ENCODE measurements around the gene HLA-DQB2. TPM values are rescaled to one million over a fixed set of nuclear protein-coding genes. Genes with fewer than 3 reads are reported as not detected.
A peak's percentile ranks its signal among the peaks of the same experiment; 100 is the strongest.
"Not testable (repeated sequence)": the region's sequence is repeated elsewhere in the genome, so short reads cannot be mapped to it uniquely, and the experiment has no call there.

The HLA-DQB2 gene
- under 1 TPM; 0.61 to 0.69 TPM for total RNA-seq

DNA sequence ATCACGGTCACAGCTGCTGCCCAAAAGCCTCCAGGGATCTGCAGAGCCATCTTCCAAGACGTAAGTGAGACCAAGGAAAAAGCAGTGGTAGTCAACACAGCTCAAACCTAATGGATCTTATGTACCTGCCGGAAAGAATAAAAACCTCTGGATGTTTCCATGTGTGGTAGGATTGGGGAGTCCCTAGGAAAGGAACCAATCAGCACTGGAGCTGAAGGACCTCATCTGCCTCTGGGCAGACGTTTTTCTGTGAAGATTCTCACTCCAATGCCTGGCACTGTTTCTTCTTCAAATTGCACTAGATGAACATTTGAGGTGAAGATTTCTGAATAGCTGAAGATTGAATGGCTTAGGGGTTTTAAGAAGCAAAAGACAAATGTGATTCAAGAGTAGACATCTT lies at the start of gene HLA-DQB2:
TSS of gene HLA-DQB2 (minus strand) at position 112 of the 400 bp plus-strand sequence. CDS start at position 50, 62 bp downstream.
- Mint-ChIP-seq H3K36me3 (ENCODE audit: low read depth) (no peaks in the 10 kb centered on the region), H3K27ac (no peak within 1 kb of the TSS), H3K27me3 (peaks cover 30% of the 10 kb centered on the region), H3K4me3 (no peak within 1 kb of the TSS), H3K9me3 (ENCODE audit: low read depth) (no peaks in the 10 kb centered on the region), H3K4me1 (peaks cover 3% of the 10 kb centered on the region)
- intact Hi-C loops (cut with DNase I, micrococcal nuclease) = no loop called here
- POLR2A ChIA-PET = no interaction called here
- ATAC-seq = no peak
- no peak for DNase-seq
- CTCF ChIA-PET = interaction anchor here (1.0 to 1.2 kb wide), 3 partner anchors 20 to 105 kb away, joined by 3 read pairs; no protein-coding TSS in a partner anchor

DNA sequence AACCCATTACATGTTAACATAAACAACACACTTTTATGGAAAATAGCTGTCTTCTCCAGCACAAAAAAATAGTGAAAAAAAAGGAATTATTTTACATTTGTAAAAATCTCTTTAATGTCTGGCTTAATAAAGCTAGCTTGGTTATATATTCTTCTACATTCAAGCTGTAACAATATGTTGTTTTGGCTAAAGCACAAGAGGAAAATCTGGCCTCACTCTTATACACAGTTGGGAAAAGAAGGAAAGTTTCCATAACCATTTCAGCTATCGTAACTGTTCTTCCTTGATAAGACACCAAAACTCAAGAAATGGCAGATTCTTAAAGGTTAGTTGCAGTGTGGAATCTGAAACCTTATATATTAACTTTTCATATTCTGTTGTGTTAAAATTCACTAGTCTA lies 45.8 kb upstream of the HLA-DQB2 start:
- ChIA-PET CTCF (interaction anchor here (0.7 to 2.4 kb wide), 8 partner anchors 12 to 209 kb away, joined by 3 to 9 read pairs (median 3); partner anchors contain the start of gene TAP2), POLR2A (no interaction called here)
- Mint-ChIP-seq H3K36me3 (ENCODE audit: low read depth) (no peaks in the 10 kb centered on the region), H3K4me3 (no peak overlapping the region), H3K27me3 (peaks cover 15% of the 10 kb centered on the region), H3K9me3 (ENCODE audit: low read depth) (no peaks in the 10 kb centered on the region), H3K4me1 (peaks cover 7% of the 10 kb centered on the region), H3K27ac (no peak overlapping the region)
- ATAC-seq = no peak
- intact Hi-C loops (cut with DNase I, micrococcal nuclease) = no loop called here
- DNase-seq = no peak

DNA sequence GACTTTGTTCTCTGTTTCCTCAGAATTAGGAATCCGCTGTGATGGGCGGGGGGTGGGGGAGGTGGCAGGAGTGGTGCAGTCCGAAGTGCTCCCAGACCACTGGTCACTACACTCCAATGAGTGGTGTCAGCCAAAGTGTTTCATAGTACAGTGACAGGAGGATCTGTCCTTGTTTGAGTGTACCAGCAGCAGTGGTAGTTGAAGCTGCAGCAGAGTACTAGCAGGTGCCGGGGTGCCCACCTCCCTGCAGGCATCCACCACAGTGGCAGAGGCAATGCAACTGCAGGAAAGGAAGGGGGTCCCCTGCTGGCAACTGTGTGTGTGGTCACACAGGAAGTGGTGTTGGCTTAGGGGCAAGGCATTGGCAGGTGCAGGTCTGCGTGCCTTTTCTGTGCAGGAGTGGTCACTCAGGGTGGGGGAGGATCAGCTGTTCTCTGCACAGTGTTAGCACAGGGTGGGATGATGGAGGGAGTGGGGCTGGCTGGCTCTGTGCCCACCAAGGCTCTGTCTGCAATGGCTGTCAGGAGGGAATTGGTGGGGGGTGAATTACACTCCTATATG lies 43.8 kb upstream of the HLA-DQB2 start:
- H3K27me3 Mint-ChIP-seq = peaks cover 29% of the 10 kb centered on the region
- POLR2A ChIA-PET = no interaction called here
- H3K36me3 Mint-ChIP-seq (ENCODE audit: low read depth) = no peaks in the 10 kb centered on the region
- H3K4me3 Mint-ChIP-seq = no peak overlapping the region
- ATAC-seq = no peak
- intact Hi-C loops (cut with DNase I, micrococcal nuclease) = no loop called here
- CTCF ChIA-PET = interaction anchor here (1.2 kb wide), 1 partner anchor 393 kb away, joined by 3 read pairs; no protein-coding TSS in a partner anchor
- peaks cover 7% of the 10 kb centered on the region for H3K4me1 Mint-ChIP-seq
- no peak overlapping the region for H3K27ac Mint-ChIP-seq
- no peaks in the 10 kb centered on the region for H3K9me3 Mint-ChIP-seq (ENCODE audit: low read depth)
- no peak for DNase-seq

DNA sequence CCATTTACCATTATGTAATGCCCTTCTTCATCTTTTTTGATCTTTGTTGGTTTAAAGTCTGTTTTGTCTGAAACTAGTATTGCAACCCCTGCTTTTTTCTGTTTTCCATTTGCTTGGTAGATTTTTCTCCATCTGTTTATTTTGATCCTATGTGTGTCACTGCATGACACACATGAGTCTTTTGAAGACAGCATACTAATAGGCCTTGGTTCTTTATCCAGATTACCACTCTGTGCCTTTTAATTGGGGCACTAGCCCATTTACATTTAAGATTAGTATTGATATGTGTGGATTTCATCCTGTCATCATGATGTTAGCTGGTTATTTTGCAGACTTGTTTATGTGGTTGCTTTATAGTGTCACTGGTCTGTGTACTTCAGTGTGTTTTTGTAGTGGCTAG lies 42.1 kb upstream of the HLA-DQB2 start:
- H3K9me3 Mint-ChIP-seq (ENCODE audit: low read depth); DNase-seq; H3K4me1 Mint-ChIP-seq; H3K36me3 Mint-ChIP-seq (ENCODE audit: low read depth); H3K4me3 Mint-ChIP-seq; POLR2A ChIA-PET; intact Hi-C loops (cut with DNase I, micrococcal nuclease); H3K27ac Mint-ChIP-seq: not testable (repeated sequence)
- CTCF ChIA-PET = interaction anchor here (0.6 to 3.6 kb wide), 5 partner anchors 12 to 1642 kb away, joined by 3 to 10 read pairs (median 4); partner anchors contain the start of gene HLA-DMB
- peaks cover 31% of the 10 kb centered on the region for H3K27me3 Mint-ChIP-seq
- peak; percentile 33 for ATAC-seq

DNA sequence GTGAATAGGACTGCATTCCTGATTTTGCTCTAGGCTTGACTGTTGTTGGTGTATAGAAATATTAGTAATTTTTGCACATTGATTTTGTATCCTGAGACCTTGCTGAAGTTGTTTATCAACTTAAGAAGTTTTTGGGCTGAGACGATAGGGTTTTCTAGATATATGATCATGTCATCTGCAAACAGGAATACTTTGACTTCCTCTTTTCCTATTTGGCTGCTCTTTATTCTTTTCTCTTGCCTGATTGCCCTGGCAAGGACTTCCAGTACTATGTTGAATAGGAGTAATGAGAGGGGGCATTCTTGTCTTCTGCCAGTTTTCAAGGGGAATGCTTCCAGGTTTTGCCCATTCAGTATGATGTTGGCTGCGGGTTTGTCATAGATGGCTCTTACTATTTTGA lies 40.1 kb upstream of the HLA-DQB2 start:
- no peaks in the 10 kb centered on the region for H3K36me3 Mint-ChIP-seq (ENCODE audit: low read depth)
- ChIA-PET POLR2A (no interaction called here), CTCF (interaction anchor here (0.6 to 3.6 kb wide), 3 partner anchors 10 to 490 kb away, joined by 3 to 9 read pairs (median 4); no protein-coding TSS in a partner anchor)
- H3K9me3 Mint-ChIP-seq (ENCODE audit: low read depth) = peaks cover 2% of the 10 kb centered on the region
- H3K27me3 Mint-ChIP-seq = peaks cover 39% of the 10 kb centered on the region
- H3K4me3 Mint-ChIP-seq = no peak overlapping the region
- DNase-seq = no peak
- no peak for ATAC-seq
- H3K4me1 Mint-ChIP-seq = peaks cover 7% of the 10 kb centered on the region
- H3K27ac Mint-ChIP-seq = no peak overlapping the region
- intact Hi-C loops (cut with DNase I, micrococcal nuclease) = no loop called here

DNA sequence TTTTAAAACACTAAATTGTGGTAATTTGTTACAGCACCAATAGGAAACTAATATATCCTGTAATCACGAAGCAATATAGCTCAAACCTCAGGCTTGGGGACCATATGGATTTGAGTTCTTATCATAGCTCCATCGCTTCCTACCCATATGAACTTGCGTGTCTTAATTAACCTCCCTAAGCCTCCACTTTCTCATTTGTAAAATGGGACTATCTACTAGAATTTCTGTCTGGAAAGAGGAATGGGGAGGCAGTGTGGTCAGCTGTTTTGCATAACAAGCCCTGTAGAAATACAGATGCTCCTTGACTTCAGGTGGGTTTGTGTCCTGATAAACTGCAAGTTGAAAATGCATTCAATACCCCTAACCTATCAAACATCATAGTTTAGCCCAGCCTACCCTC lies 36.4 kb upstream of the HLA-DQB2 start:
- Mint-ChIP-seq H3K27ac (no peak overlapping the region), H3K36me3 (ENCODE audit: low read depth) (no peaks in the 10 kb centered on the region), H3K4me1 (peaks cover 11% of the 10 kb centered on the region), H3K27me3 (peaks cover 32% of the 10 kb centered on the region), H3K9me3 (ENCODE audit: low read depth) (peaks cover 2% of the 10 kb centered on the region), H3K4me3 (no peak overlapping the region)
- CTCF ChIA-PET = interaction anchor here (0.6 to 5.3 kb wide), 9 partner anchors 11 to 1125 kb away, joined by 3 to 30 read pairs (median 4); partner anchors contain the start of gene TAP2
- no peak for DNase-seq
- ATAC-seq = no peak
- intact Hi-C loops (cut with DNase I, micrococcal nuclease) = loop anchor here in 1 of 2 experiments (5.0 kb wide), 3 partner anchors 97 to 367 kb away; no protein-coding TSS in a partner anchor
- POLR2A ChIA-PET = no interaction called here

DNA sequence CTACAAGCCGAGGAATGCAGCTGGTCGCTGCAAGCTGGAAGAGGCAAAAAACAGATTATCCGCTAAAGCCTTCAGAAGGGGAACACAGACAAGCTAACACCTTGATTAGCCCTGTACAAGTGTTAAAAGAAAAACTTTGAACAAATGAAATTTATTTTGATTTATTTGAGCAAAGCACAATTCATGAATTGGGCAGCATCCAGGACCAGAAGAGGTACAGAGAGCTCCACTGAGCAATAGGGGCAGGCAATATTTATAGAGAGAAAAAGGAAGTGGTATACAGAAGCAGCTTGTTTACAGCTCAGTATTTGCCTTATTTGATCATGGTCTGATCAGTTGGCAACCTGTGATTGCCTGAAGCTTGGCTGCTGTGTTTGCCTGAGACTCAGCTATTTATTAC lies 35.8 kb upstream of the HLA-DQB2 start:
- ATAC-seq (no peak), DNase-seq (no peak)
- intact Hi-C loops (cut with DNase I, micrococcal nuclease) = loop anchor here in 1 of 2 experiments (5.0 kb wide), 3 partner anchors 97 to 367 kb away; no protein-coding TSS in a partner anchor
- peaks cover 16% of the 10 kb centered on the region for H3K4me1 Mint-ChIP-seq
- peaks cover 31% of the 10 kb centered on the region for H3K27me3 Mint-ChIP-seq
- H3K27ac Mint-ChIP-seq = no peak overlapping the region
- ChIA-PET CTCF (interaction anchor here (0.6 to 5.3 kb wide), 10 partner anchors 10 to 1125 kb away, joined by 3 to 30 read pairs (median 4); partner anchors contain the start of gene TAP2), POLR2A (no interaction called here)
- no peak overlapping the region for H3K4me3 Mint-ChIP-seq
- H3K9me3 Mint-ChIP-seq (ENCODE audit: low read depth) = peaks cover 2% of the 10 kb centered on the region
- no peaks in the 10 kb centered on the region for H3K36me3 Mint-ChIP-seq (ENCODE audit: low read depth)

DNA sequence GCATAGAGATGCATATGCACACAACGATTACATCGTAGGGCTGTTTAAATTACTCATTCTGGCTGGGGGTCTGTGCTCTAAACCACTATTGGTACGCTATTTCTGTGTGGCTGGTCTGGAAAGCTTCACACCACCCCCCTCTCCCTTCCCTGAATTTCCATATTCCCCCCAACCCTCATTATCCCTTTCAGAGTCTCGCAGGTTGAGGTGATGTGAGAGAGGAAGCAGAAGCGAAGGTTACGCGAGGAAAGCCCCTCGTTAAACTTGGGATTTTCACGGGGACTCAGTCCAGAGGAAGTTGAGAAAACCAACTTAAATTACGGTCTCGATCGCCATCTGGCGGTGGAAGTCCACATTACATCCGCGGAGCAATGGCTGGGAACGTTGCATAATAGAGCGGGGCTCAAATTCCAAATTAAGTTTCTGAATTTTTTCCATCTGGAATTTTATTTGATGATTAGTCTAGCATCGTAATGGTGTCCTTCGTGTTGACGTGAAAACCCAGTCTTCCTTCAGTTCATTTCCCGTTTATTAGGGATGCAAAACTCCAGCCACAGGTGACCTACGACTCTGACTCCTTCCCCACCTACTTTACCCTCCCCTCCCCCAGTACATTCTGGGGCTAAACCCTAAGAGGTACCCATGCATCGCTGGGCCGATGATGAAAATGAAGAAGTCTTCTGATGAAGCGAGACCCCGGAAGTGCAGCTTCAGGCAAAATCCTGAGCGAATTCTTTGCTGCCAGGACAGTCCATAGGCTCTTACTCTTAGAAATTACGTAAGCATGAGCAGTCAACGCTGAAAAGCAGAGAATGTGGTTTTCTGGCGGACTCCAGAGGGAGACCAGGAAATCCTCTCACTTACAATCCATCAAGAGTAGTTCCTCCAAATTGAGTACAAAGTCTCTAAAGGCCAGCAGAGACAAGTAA lies 33.8 kb upstream of the HLA-DQB2 start:
- ATAC-seq = peak; percentile 68
- H3K36me3 Mint-ChIP-seq (ENCODE audit: low read depth) = no peaks in the 10 kb centered on the region
- peak; percentile 87 for DNase-seq
- peaks cover 2% of the 10 kb centered on the region for H3K9me3 Mint-ChIP-seq (ENCODE audit: low read depth)
- ChIA-PET CTCF (interaction anchor here (0.8 to 5.3 kb wide), 6 partner anchors 11 to 388 kb away, joined by 3 to 30 read pairs (median 10); no protein-coding TSS in a partner anchor), POLR2A (no interaction called here)
- peak overlapping the region; percentile 43 for H3K27ac Mint-ChIP-seq
- intact Hi-C loops (cut with DNase I, micrococcal nuclease) = loop anchor here (1.0 to 5.0 kb wide), 9 partner anchors 71 to 384 kb away; no protein-coding TSS in a partner anchor
- H3K4me3 Mint-ChIP-seq = peak overlapping the region; percentile 54
- peaks cover 22% of the 10 kb centered on the region for H3K4me1 Mint-ChIP-seq
- H3K27me3 Mint-ChIP-seq = peaks cover 27% of the 10 kb centered on the region

DNA sequence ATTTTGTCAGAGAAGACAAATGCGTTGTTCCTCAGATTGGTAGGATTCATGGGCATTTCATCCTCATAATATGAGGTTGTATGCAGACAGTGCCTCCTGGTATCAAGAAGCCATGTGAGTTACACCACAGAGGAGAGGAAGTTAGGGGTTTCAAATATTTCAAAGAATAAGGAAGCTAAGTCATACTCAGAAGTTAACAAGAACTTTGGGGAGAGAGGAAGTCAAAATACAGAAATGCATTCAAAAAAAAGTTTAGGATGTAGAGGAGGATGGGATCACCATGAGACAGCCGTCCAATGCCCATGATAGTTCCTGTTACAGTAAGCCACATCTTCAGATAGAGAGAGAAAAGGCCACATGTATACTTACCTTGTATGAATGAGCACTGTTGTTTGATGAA lies 31.2 kb upstream of the HLA-DQB2 start:
- Mint-ChIP-seq H3K27me3 (peaks cover 25% of the 10 kb centered on the region), H3K4me1 (peaks cover 22% of the 10 kb centered on the region), H3K27ac (no peak overlapping the region), H3K4me3 (no peak overlapping the region), H3K9me3 (ENCODE audit: low read depth) (peaks cover 2% of the 10 kb centered on the region), H3K36me3 (ENCODE audit: low read depth) (no peaks in the 10 kb centered on the region)
- POLR2A ChIA-PET = no interaction called here
- no peak for DNase-seq
- ATAC-seq = no peak
- intact Hi-C loops (cut with DNase I, micrococcal nuclease) = no loop called here
- CTCF ChIA-PET = interaction anchor here (0.9 to 1.8 kb wide), 6 partner anchors 25 to 362 kb away, joined by 3 to 12 read pairs (median 4); no protein-coding TSS in a partner anchor

DNA sequence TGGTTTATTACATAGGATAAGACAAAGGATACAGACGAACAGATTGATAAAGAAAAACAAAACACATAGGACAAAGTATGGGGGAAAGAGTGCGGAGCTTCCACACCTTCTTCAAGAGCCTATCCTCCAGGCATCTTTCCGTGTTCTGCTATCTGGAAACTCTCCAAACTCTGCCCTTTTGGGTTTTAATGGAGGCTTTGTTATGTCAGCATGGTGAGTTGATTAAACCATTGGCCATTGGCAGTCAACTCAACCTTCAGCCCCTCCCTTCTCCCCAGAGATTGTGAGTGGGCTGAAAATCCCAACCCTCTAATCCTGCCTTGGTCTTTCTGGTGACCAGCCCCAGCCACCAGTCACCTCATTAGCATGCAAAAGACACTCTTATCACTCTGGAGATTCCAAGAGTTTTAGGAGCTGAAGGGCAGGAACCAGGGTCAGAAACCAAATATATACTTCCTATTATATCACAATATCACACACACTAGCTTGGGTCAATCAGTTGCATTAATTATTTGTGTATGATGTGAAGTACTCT lies 29.6 kb upstream of the HLA-DQB2 start:
- POLR2A ChIA-PET = no interaction called here
- Mint-ChIP-seq H3K27me3 (peaks cover 22% of the 10 kb centered on the region), H3K4me3 (no peak overlapping the region), H3K4me1 (peaks cover 22% of the 10 kb centered on the region), H3K36me3 (ENCODE audit: low read depth) (no peaks in the 10 kb centered on the region), H3K9me3 (ENCODE audit: low read depth) (no peaks in the 10 kb centered on the region), H3K27ac (no peak overlapping the region)
- DNase-seq (no peak), ATAC-seq (no peak)
- CTCF ChIA-PET = interaction anchor here (0.7 to 1.8 kb wide), 8 partner anchors 7 to 361 kb away, joined by 3 to 12 read pairs (median 4); partner anchors contain the start of gene HLA-DQB2
- intact Hi-C loops (cut with DNase I, micrococcal nuclease) = no loop called here

DNA sequence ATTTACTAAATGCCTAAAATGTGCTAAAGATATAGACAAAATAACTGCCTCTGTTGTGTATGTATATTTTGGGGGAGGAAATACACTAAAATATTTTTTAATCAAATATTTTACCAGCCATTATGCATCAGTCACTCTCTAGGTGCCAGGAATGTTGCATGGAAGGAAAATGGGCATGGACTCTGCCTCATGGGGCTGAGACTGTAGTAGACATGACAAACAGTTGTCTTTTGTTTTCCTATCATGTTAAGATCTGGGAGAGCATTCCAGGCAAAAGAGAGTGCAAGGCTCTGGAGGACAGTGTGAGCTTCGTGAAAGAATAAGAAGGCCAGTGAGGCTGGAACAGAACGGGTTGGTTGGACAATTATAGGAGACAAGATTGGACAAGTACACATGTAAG lies 27.0 kb upstream of the HLA-DQB2 start:
- POLR2A ChIA-PET = no interaction called here
- H3K9me3 Mint-ChIP-seq (ENCODE audit: low read depth) = no peaks in the 10 kb centered on the region
- H3K27ac Mint-ChIP-seq = no peak overlapping the region
- no peak for DNase-seq
- H3K27me3 Mint-ChIP-seq = peaks cover 36% of the 10 kb centered on the region
- H3K36me3 Mint-ChIP-seq (ENCODE audit: low read depth) = no peaks in the 10 kb centered on the region
- intact Hi-C loops (cut with DNase I, micrococcal nuclease) = no loop called here
- no peak for ATAC-seq
- peaks cover 15% of the 10 kb centered on the region for H3K4me1 Mint-ChIP-seq
- H3K4me3 Mint-ChIP-seq = no peak overlapping the region
- CTCF ChIA-PET = no interaction called here

Data from activated CD4-positive, alpha-beta T cell treated with anti-CD3 and anti-CD28 coated beads for 36 hours (primary cell).